ENCODE results near the gene ADTRP. TPM values are rescaled to one million over a fixed set of nuclear protein-coding genes. Genes with fewer than 3 reads are reported as not detected.

Gene ADTRP
- total RNA-seq, 1 donor from 2014 or later, result 1.5 TPM

- no peak for DNase-seq (ENCODE audit: extremely low read depth, low read depth, low spot score)
Observed at GRCh38 chr6:11668455-11668854, 110.1 kb downstream of the ADTRP start.

GRCh38 chr6:11667876-11668275, 110.7 kb downstream of the ADTRP start:
- no peak for DNase-seq (ENCODE audit: extremely low read depth, low read depth, low spot score)

- DNase-seq (ENCODE audit: extremely low read depth, low read depth, low spot score), result no peak
Observed at GRCh38 chr6:11665604-11666326, 112.8 kb downstream of the ADTRP start.

Other genes starting within 250 kb of the ADTRP start
- gene TMEM170B, start 241.1 kb downstream of the ADTRP start, total RNA-seq, result 2.5 and 2.7 TPM in 2 replicates
- gene HIVEP1, start 233.5 kb upstream of the ADTRP start, total RNA-seq, result 27.3 and 38.5 TPM in 2 replicates